GM23338 (cell line): ENCODE measurements around the gene RESP18. TPM values are rescaled to one million over a fixed set of nuclear protein-coding genes. Genes with fewer than 3 reads are reported as not detected.

Source experiments
- ATAC-seq: fragments of 200-7000 bp; cut with Tn5 transposase; 3 replicates; pipeline ENCODE4 v1.9.1; 2020
- DNase-seq: peaks from one replicate; pipeline ENCODE4 v3.0.0-alpha.2; 2015; ENCODE audit warnings: low spot score
- H2AFZ ChIP-seq: fragments of 200-600 bp; sonication (generic); 2 replicates; pipeline ENCODE4 v1.8.0; 2016; ENCODE audit warnings: antibody characterized with exemption, mild to moderate bottlenecking, moderate library complexity
- H3F3A ChIP-seq: fragments of 200-600 bp; sonication (generic); replicated peaks from 2 replicates; pipeline ENCODE4 v1.8.0; 2017; ENCODE audit warnings: antibody characterized with exemption, mixed run types, low read depth
- H3K27ac ChIP-seq: fragments of 200-600 bp; sonication (generic); 2 replicates; pipeline ENCODE4 v1.6.1; 2016; ENCODE audit warnings: low read depth
- H3K27me3 ChIP-seq: fragments of 200-600 bp; sonication (generic); 2 replicates; pipeline ENCODE4 v1.8.0; 2016; ENCODE audit warnings: mild to moderate bottlenecking, mixed run types, moderate library complexity; ENCODE audit not compliant: insufficient read depth
- H3K36me3 ChIP-seq: fragments of 200-600 bp; sonication (generic); 2 replicates; pipeline ENCODE4 v1.8.0; 2016; ENCODE audit warnings: mild to moderate bottlenecking; ENCODE audit not compliant: insufficient read depth
- H3K4me1 ChIP-seq: fragments of 200-600 bp; sonication (generic); 2 replicates; pipeline ENCODE4 v1.8.0; 2016; ENCODE audit warnings: mild to moderate bottlenecking, moderate library complexity; ENCODE audit not compliant: insufficient read depth
- H3K4me2 ChIP-seq: fragments of 200-600 bp; sonication (generic); 2 replicates; pipeline ENCODE4 v1.7.1; 2017; ENCODE audit warnings: mixed run types
- H3K4me3 ChIP-seq: fragments of 200-600 bp; sonication (generic); 2 replicates; pipeline ENCODE4 v1.6.1; 2016; ENCODE audit warnings: mixed run types
- H3K79me2 ChIP-seq: fragments of 200-600 bp; sonication (generic); replicated peaks from 2 replicates; pipeline ENCODE4 v1.8.0; 2017; ENCODE audit warnings: mild to moderate bottlenecking; ENCODE audit not compliant: insufficient read depth
- H3K9me2 ChIP-seq: fragments of 200-600 bp; sonication (generic); 2 replicates; pipeline ENCODE4 v1.8.0; 2017; ENCODE audit not compliant: insufficient read depth
- H4K20me1 ChIP-seq: fragments of 200-600 bp; sonication (generic); replicated peaks from 2 replicates; pipeline ENCODE4 v1.8.0; 2017; ENCODE audit warnings: mild to moderate bottlenecking; ENCODE audit not compliant: insufficient read depth
- H3K27ac Mint-ChIP-seq: 2 replicates; pipeline ENCODE4 v1.8.0; 2020; ENCODE audit warnings: inconsistent platforms, mild to moderate bottlenecking, moderate library complexity, mixed read lengths
- H3K27me3 Mint-ChIP-seq: 3 replicates; pipeline ENCODE4 v1.8.0; 2022; ENCODE audit warnings: low read depth, mild to moderate bottlenecking, moderate library complexity, mixed read lengths, inconsistent platforms; ENCODE audit not compliant: insufficient read depth, poor library complexity
- H3K36me3 Mint-ChIP-seq: 3 replicates; pipeline ENCODE4 v1.8.0; 2021; ENCODE audit warnings: low read depth, mild to moderate bottlenecking, inconsistent platforms, moderate library complexity, mixed read lengths
- H3K4me1 Mint-ChIP-seq: 3 replicates; pipeline ENCODE4 v1.8.0; 2020; ENCODE audit warnings: mild to moderate bottlenecking, inconsistent platforms, mixed read lengths
- H3K4me3 Mint-ChIP-seq: 3 replicates; pipeline ENCODE4 v1.8.0; 2021; ENCODE audit warnings: moderate library complexity, mild to moderate bottlenecking, inconsistent platforms, mixed read lengths
- H3K9me3 Mint-ChIP-seq: 3 replicates; pipeline ENCODE4 v1.8.0; 2020; ENCODE audit warnings: moderate library complexity, mild to moderate bottlenecking, inconsistent platforms, mixed read lengths
- CREB1 ChIP-seq: fragments of 250-450 bp; sonication (Bioruptor Pico); IDR thresholded peaks from 2 replicates; pipeline ENCODE4 v1.5.0; 2020; ENCODE audit warnings: low read depth, mild to moderate bottlenecking, moderate library complexity
- CTCF ChIP-seq, 2 experiments: fragments of 200-600 bp in 1 of 2; sonication (generic) in 1 of 2; conservative IDR thresholded peaks; 2 replicates each; pipeline versions ENCODE4 v1.5.1 to v1.6.1; 2016 to 2017; ENCODE audit warnings: antibody characterized with exemption in 2 of 2, low read depth in 2 of 2, mild to moderate bottlenecking in 2 of 2, moderate library complexity in 1 of 2
- EZH2phosphoT487 ChIP-seq: fragments of 200-600 bp; sonication (generic); IDR thresholded peaks from one replicate; pipeline ENCODE4 v1.8.1; 2018; ENCODE audit warnings: antibody characterized with exemption; ENCODE audit not compliant: unreplicated experiment
- NANOG ChIP-seq: IDR thresholded peaks from 2 replicates; pipeline ENCODE4 v1.6.1; 2016; ENCODE audit warnings: antibody characterized with exemption, borderline replicate concordance
- POLR2AphosphoS5 ChIP-seq: IDR thresholded peaks from 2 replicates; pipeline ENCODE4 v1.6.1; 2016; ENCODE audit warnings: antibody characterized with exemption, low read depth
- ZNF114 ChIP-seq: fragments of 250-450 bp; sonication (Bioruptor Pico); IDR thresholded peaks from 2 replicates; pipeline ENCODE4 v1.5.0; 2020; ENCODE audit warnings: mild to moderate bottlenecking, moderate library complexity
- ZNF331 ChIP-seq: fragments of 250-450 bp; sonication (Bioruptor Pico); IDR thresholded peaks from 2 replicates; pipeline ENCODE4 v1.5.0; 2020; ENCODE audit warnings: low read depth, mild to moderate bottlenecking, moderate library complexity
- polyA plus RNA-seq: library from polyadenylated mRNA; unstranded; fragments of >200 nt; fragmentation: Nextera tagmentation; extraction: Ambion mirVana; gene quantifications from 2 replicates; pipeline ENCODE4 v1.2.1, GENCODE V29; 2016
- total RNA-seq: library from RNA; depleted of rRNA; stranded (reverse); fragments of >200 nt; shearing (Covaris generic); gene quantifications from 2 replicates; pipeline ENCODE4 v1.2.3, GENCODE V29; 2014
- TF ChIP-seq, protein P1 (sequence below): IDR thresholded peaks from one replicate; pipeline ENCODE4 v1.6.1; 2018; ENCODE audit warnings: antibody characterized with exemption; ENCODE audit not compliant: unreplicated experiment

The RESP18 gene
- total and polyA plus RNA-seq, 2 experiments from 2014 or later: not detected

DNA sequence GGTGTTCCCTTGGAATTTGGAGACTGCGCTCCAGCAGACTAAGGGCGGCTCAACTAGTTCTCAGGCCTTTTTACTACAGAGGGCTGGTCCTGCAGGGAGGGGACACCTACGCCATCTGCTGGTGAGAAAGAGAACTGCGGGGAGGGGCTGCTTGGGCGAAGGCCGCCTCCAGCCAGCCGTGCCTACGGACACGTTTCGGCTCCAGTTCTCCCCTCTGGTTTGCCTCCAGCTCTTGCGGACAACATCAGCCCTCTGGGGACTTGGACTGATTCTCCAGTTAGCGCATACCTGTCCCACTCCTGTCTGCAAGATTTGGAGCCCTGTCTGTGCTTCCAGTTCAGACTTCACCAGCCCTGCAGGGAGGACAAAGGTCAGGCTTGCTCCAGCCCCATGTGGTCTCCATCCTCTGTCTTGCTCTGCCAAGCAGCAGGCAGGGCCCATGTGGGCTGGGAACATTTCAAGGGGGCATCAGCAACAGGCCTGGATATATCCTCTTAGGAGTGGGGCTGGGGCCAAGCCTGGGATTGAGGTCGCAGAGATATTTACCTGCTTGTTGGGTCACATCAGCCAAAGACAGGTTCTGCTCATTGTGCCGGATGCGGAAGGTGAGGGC lies 33.7 kb downstream of the RESP18 start:
- ATAC-seq: peak; percentile 60
- no peaks in the 10 kb centered on the region; the same call in 1 of the 3 replicates for H3K9me3 Mint-ChIP-seq
- Histone ChIP-seq H3F3A (peaks cover 5% of the 10 kb centered on the region; the same call in 1 of the 2 replicates), H3K27me3 (peaks cover 12% of the 10 kb centered on the region), H3K27ac (no peak overlapping the region), H3K4me3 (peak overlapping the region; percentile 27; the same call in 1 of the 2 replicates), H3K79me2 (no peaks in the 10 kb centered on the region), H3K4me2 (peak overlapping the region; percentile 64), H3K36me3 (no peaks in the 10 kb centered on the region), H4K20me1 (no peaks in the 10 kb centered on the region), H2AFZ (peak overlapping the region; percentile 96), H3K4me1 (peaks cover 9% of the 10 kb centered on the region), H3K9me2 (no peaks in the 10 kb centered on the region)
- TF ChIP-seq ZNF114 (CRISPR knock-in tag): no peak
- TF ChIP-seq, protein P1, sequence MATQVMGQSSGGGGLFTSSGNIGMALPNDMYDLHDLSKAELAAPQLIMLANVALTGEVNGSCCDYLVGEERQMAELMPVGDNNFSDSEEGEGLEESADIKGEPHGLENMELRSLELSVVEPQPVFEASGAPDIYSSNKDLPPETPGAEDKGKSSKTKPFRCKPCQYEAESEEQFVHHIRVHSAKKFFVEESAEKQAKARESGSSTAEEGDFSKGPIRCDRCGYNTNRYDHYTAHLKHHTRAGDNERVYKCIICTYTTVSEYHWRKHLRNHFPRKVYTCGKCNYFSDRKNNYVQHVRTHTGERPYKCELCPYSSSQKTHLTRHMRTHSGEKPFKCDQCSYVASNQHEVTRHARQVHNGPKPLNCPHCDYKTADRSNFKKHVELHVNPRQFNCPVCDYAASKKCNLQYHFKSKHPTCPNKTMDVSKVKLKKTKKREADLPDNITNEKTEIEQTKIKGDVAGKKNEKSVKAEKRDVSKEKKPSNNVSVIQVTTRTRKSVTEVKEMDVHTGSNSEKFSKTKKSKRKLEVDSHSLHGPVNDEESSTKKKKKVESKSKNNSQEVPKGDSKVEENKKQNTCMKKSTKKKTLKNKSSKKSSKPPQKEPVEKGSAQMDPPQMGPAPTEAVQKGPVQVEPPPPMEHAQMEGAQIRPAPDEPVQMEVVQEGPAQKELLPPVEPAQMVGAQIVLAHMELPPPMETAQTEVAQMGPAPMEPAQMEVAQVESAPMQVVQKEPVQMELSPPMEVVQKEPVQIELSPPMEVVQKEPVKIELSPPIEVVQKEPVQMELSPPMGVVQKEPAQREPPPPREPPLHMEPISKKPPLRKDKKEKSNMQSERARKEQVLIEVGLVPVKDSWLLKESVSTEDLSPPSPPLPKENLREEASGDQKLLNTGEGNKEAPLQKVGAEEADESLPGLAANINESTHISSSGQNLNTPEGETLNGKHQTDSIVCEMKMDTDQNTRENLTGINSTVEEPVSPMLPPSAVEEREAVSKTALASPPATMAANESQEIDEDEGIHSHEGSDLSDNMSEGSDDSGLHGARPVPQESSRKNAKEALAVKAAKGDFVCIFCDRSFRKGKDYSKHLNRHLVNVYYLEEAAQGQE: peak; percentile 30
- TF ChIP-seq EZH2phosphoT487: no peak
- TF ChIP-seq CTCF (conservative IDR thresholded peaks at IDR 0.05; ENCODE audit: low read depth in 2 of 2): peak; percentile 86 to 97
- no peak for TF ChIP-seq POLR2AphosphoS5
- peaks cover 12% of the 10 kb centered on the region for H3K4me1 Mint-ChIP-seq
- peaks cover 32% of the 10 kb centered on the region for H3K27me3 Mint-ChIP-seq
- DNase-seq: peak; percentile 87
- no peak overlapping the region for H3K27ac Mint-ChIP-seq
- H3K36me3 Mint-ChIP-seq: no peaks in the 10 kb centered on the region; the same call in 2 of the 3 replicates
- peak overlapping the region; percentile 42; the same call in 1 of the 3 replicates for H3K4me3 Mint-ChIP-seq

DNA sequence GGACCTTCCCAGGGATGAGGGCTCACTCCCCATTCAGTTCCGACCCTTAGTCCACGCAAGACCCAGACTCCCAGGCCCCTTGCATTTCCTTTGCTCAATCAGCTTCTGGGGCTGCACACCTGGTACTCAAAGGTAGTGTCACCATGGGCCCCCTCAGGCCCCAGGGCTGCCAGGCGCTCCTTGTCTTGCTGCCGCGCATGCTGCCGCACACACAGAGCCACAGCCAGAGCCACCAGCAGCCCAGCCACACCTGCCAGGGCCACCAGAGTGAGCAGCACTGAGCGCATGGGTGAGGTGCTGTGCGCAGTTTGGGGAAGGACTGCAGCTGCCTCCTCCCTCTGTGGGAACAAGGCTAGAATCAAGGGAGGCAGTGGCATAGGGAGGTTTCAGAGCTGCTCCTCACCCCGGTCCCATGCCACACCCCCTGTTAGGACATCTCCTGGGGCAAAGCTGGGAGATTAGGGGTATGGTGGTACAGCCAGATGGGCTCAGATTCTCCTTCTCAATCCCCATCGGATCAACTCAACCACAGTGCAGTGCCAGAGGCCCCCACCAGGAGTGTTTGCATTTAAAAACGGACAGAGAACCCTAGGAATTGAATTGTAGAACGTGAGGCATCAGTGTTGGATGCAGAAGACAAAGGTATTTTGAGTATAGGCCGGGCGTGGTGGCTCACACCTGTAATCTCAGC lies 34.6 kb downstream of the RESP18 start:
- peaks cover 9% of the 10 kb centered on the region for H3K4me1 ChIP-seq
- no peaks in the 10 kb centered on the region; the same call in 1 of the 3 replicates for H3K9me3 Mint-ChIP-seq
- DNase-seq: no peak
- no peaks in the 10 kb centered on the region; the same call in 2 of the 3 replicates for H3K36me3 Mint-ChIP-seq
- no peak overlapping the region for H3K27ac Mint-ChIP-seq
- no peak overlapping the region for H3K27ac ChIP-seq
- H3K4me3 ChIP-seq: no peak overlapping the region
- peaks cover 12% of the 10 kb centered on the region for H3K4me1 Mint-ChIP-seq
- no peak overlapping the region for H3K4me3 Mint-ChIP-seq
- no peaks in the 10 kb centered on the region for H3K36me3 ChIP-seq
- H3K27me3 Mint-ChIP-seq: peaks cover 36% of the 10 kb centered on the region
- H3F3A ChIP-seq: peaks cover 5% of the 10 kb centered on the region; the same call in 1 of the 2 replicates
- peaks cover 19% of the 10 kb centered on the region for H3K27me3 ChIP-seq
- no peak for ATAC-seq
- H3K9me2 ChIP-seq: no peaks in the 10 kb centered on the region
- H3K4me2 ChIP-seq: no peak overlapping the region
- H3K79me2 ChIP-seq: no peaks in the 10 kb centered on the region
- no peak overlapping the region for H2AFZ ChIP-seq
- H4K20me1 ChIP-seq: no peaks in the 10 kb centered on the region
- TF ChIP-seq EZH2phosphoT487 (no peak), NANOG (no peak), ZNF331 (CRISPR knock-in tag) (no peak), CREB1 (no peak), POLR2AphosphoS5 (no peak)
